SH-SY5Y (cell line): ENCODE measurements around the gene GDF9.

Experiments
- GATA2 ChIP-seq: IDR thresholded peaks from 2 replicates; pipeline ENCODE4 v1.6.1; 2011; ENCODE audit warnings: mild to moderate bottlenecking, low read depth, low read length
- GATA3 ChIP-seq: IDR thresholded peaks from 2 replicates; pipeline ENCODE4 v1.6.1; 2011; ENCODE audit warnings: low read depth, mild to moderate bottlenecking, low read length, moderate library complexity

- TF ChIP-seq GATA2 (no peak), GATA3 (no peak)
Measured at GRCh38 chr5:132905938-132906337, 39.7 kb upstream of the GDF9 start.
